ENCODE data around the gene CDH9.

DNA sequence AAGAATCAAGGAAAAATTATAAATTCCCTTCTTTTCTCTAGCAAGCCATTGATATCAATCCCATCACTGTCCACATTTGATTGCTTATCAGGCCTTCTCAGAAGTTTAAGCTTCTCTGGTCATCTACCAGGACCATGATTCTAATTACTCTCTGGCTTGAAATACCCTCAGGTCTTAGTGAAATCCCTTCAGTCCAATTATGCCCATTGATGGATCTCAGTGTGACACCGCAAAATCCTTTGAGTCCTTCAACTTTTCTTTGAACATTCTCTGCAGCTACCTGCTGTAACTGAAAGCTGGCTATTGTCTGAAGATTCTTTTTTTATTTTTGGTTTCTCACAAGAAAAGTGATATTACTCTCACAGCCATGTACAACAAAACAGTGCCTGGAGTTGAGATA lies 3.0 kb upstream of the CDH9 start:
- no peak for TF ChIP-seq POLR2A (IDR thresholded peaks at IDR 0.05)
- TF ChIP-seq, protein P1, sequence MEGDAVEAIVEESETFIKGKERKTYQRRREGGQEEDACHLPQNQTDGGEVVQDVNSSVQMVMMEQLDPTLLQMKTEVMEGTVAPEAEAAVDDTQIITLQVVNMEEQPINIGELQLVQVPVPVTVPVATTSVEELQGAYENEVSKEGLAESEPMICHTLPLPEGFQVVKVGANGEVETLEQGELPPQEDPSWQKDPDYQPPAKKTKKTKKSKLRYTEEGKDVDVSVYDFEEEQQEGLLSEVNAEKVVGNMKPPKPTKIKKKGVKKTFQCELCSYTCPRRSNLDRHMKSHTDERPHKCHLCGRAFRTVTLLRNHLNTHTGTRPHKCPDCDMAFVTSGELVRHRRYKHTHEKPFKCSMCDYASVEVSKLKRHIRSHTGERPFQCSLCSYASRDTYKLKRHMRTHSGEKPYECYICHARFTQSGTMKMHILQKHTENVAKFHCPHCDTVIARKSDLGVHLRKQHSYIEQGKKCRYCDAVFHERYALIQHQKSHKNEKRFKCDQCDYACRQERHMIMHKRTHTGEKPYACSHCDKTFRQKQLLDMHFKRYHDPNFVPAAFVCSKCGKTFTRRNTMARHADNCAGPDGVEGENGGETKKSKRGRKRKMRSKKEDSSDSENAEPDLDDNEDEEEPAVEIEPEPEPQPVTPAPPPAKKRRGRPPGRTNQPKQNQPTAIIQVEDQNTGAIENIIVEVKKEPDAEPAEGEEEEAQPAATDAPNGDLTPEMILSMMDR (IDR thresholded peaks at IDR 0.05) = no peak

Measured in uterus (tissue), 2 donors.